Stimulated activated CD4-positive, alpha-beta T cell treated with anti-CD3 and anti-CD28 coated beads, TNF-alpha, amount 100 ng/mL, for 48 hours (primary cell): ENCODE measurements around the gene CRY1.
"Not testable (repeated sequence)": the region's sequence is repeated elsewhere in the genome, so short reads cannot be mapped to it uniquely, and the experiment has no call there.

Experiments
- DNase-seq, 3 donors: peaks; one replicate each; pipeline ENCODE4 v3.0.0-alpha.2; 2020; ENCODE audit warnings: low read depth in 3 of 3

Gene CRY1

DNA sequence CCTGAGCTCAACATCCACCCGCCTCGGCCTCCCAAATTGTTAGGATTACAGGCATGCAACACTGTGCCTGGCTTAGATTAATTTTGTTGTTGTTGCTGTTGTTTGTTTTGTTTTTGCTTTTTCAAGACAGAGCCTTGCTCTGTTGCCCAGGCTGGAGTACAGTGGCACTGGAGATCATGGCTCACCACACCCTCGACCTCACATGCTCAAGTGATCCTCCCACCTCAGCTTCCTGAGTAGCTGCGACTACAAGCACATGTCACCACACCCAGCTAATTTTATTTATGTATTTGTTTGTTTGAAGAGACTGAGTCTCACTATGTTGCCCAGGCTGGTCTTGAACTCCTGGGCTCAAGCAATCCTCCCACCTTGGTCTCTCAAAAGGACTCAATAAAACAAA, 26.7 kb downstream of the CRY1 start:
- DNase-seq: no peak

DNA sequence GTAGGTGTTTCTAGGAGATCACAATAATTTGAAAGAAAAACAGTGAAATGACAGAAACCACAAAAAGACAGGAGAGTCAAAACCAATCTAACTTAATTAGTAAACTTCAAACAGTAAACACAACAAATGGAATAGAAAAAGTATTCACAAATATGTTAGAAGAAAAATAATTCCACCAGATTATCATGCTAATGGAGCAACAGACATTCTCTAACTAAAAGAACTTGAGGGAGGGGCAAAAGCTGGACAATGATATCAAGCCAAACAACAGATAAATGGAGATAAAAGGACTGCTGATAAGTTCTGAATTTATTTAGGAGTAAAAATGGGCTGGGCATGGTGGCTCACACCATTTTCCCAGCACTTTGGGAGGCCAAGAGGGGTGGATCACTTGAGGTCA, 28.7 kb downstream of the CRY1 start:
- DNase-seq: no peak

DNA sequence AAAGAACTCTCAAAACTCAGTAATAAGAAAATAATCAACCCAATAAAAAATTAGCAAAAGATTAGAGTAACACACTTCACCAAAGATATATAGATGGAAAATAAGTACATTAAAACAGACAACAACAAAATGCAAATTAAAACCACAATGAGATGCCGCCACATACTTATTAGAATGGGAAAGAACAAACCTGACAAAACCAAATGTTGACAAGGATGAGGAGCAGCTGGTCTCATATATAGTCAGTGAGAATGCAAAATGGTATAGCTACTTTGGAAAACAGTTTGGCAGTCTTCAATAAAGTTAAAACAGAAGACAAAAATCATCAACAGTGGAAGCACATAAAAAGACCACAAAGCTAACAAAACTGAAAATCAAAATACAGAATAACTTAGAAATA, 29.1 kb downstream of the CRY1 start:
- DNase-seq: no peak

- no peak for DNase-seq
Observed at GRCh38 chr12:107058190-107058589, 35.2 kb downstream of the CRY1 start.

DNA sequence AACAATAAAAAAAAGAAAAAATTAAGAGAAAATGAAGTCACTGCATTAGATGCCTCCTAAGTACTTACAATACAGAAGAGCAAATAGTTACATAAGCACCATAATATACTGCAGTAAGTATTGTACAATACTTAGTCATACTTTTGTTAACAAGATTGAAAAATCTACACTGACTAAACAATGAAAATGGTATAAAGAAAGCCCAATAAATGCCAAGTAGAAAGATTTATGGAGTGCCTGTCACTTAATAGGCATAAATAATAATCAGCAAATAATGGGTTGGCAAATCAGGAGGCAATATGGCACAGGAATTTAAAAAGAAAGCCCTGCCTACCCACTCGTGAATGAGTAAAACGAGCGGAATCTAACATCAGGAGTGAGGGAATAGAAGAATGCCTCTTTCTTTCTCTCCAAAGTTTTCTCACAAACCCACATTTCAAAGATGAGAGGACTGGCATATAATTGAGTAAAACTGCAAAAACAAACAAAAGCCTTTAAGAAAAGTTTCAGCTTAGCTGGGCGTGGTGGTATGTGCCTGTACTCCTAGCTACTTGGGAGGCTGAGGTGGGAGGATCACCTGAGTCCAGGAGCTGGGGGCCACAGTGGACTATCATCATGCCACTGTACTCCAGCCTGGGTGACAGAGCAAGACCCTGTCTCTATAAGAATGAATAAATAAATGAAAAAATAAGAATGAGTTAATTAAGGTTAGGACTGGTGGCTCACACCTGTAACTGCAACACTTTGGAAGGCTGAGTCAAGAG, 36.1 kb downstream of the CRY1 start:
- no peak for DNase-seq

GRCh38 chr12:107053709-107054108, 39.6 kb downstream of the CRY1 start:
- DNase-seq: no peak

GRCh38 chr12:107045186-107045585, 48.2 kb downstream of the CRY1 start:
- no peak for DNase-seq

DNA sequence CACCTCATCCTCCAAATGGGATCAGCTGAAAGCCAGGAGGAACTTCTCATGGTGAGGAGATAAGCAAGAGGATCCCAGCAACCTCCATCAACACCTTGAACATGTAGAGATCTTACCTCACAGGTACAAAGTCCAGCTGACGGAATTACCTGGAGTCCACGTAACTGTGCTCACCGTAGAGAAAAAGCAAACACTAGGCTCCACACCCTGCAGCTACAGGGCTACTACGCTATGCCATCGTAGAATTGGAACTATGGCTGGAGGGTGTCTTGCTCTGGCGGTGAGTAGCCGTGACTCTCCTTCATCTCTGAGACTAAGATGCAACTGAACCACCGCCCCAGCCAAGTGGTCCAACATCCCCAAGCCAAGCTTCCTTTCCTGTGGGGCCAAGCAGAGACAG, 50.5 kb downstream of the CRY1 start:
- DNase-seq: no peak

- no peak for DNase-seq
Observed at GRCh38 chr12:107035733-107036132, 57.6 kb downstream of the CRY1 start.

- no peak for DNase-seq
Observed at GRCh38 chr12:107033758-107034739, 59.3 kb downstream of the CRY1 start.

GRCh38 chr12:107032266-107032665, 61.1 kb downstream of the CRY1 start:
- no peak for DNase-seq

GRCh38 chr12:107031061-107031460, 62.3 kb downstream of the CRY1 start:
- no peak for DNase-seq

DNA sequence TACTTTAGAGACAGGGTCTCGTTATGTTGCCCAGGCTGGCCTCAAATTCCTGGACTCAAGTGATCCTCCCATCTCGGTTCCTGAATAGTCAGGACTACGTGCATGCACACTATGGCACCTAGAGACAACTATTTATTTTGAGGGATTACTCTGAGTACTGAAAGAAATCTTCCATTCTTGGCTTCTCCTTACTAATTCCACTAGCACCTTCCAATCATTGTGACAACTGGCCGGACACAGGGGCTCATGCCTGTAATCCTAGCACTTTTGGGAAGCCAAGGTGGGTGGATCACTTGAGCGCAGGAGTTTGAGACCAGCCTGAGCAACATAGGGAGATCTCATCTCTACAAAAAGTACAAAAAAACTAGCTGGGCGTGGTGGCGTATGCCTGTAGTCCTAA, 64.3 kb downstream of the CRY1 start:
- no peak for DNase-seq

GRCh38 chr12:107027636-107028053, 65.7 kb downstream of the CRY1 start:
- DNase-seq: no peak

- DNase-seq: no peak
Observed at GRCh38 chr12:107026806-107027635, 66.3 kb downstream of the CRY1 start.

GRCh38 chr12:107026356-107026755, 67.0 kb downstream of the CRY1 start:
- not testable (repeated sequence) for DNase-seq

DNA sequence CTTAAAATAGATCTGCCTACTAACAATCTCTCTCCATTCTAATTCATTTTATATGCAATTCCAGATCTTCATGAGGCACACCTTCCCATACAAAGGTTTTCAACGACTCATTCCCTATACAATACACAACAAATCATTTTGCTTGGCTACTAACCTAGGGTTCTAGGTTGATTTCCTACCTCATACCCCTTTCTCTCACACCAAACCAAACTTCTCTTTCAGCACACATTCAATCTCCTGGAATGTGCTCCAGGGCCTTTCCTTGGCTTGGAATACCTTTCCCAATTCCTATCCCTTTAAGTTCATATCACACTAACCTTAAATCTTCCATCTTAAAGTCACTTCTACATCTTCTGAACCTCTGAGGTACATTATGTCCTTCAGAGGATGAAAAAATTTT, 67.7 kb downstream of the CRY1 start:
- DNase-seq: no peak

GRCh38 chr12:107019546-107019945, 73.8 kb downstream of the CRY1 start:
- DNase-seq: no peak

- no peak for DNase-seq
Observed at GRCh38 chr12:107017042-107017441, 76.3 kb downstream of the CRY1 start.

- no peak for DNase-seq
Observed at GRCh38 chr12:107014055-107014454, 79.3 kb downstream of the CRY1 start.

DNA sequence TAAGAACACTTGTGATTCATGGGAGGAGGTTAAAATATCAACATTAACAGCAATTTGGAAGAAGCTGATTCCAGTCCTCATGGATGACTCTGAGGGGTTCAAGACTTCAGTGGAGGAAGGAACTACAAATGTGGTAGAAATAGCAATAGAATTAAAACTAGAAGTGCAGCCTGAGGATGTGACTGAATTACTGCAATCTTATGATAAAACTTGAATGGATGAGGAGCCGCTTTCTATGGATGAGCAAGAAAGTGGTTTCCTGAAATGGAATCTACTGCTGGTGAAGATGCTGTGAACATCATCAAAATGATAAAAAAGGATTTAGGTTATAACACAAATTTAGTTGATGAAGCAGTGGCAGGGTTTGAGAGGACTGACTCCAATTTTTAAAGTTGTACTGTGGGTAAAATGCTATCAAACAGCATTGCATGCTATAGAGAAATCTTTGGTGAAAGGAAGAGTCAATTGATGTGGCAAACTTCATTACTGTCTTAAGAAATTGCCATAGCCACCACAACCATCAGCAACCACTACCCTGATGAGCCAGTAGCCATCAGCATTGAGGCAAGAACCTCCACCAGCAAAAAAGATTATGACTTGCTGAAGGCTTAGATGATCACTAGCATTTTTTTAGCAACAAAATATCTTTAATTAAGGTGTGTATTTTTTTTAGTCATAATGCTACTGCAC, 80.5 kb downstream of the CRY1 start:
- DNase-seq: no peak
